GM21526 (cell line): ENCODE measurements around the gene AVL9.
A peak's percentile ranks its signal among the peaks of the same experiment; 100 is the strongest.

ENCODE experiments used
- ATAC-seq: cut with Tn5 transposase; IDR thresholded peaks from one replicate; pipeline ENCODE4 v1.9.1; 2021; ENCODE audit warnings: moderate library complexity; ENCODE audit not compliant: unreplicated experiment, low FRiP score

AVL9 gene

DNA sequence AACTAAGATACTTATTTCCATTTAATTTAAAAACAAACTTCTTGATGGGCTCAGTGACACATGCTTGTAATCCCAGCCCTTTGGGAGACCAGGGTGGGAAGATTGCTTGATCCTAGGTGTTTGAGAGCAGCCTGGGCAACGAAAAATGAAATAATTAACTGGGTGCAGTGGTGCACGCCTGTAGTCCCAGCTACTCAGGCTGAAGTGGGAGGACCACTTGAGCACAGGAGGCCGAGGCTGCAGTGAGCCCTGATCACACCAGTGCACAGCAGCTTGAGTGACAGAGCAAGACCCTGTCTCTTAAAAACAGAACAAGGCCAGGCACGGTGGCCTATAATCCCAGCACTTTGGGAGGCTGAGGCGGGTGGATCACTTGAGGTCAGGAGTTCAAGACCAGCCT is 37.4 kb downstream of the AVL9 start:
- no peak for ATAC-seq

DNA sequence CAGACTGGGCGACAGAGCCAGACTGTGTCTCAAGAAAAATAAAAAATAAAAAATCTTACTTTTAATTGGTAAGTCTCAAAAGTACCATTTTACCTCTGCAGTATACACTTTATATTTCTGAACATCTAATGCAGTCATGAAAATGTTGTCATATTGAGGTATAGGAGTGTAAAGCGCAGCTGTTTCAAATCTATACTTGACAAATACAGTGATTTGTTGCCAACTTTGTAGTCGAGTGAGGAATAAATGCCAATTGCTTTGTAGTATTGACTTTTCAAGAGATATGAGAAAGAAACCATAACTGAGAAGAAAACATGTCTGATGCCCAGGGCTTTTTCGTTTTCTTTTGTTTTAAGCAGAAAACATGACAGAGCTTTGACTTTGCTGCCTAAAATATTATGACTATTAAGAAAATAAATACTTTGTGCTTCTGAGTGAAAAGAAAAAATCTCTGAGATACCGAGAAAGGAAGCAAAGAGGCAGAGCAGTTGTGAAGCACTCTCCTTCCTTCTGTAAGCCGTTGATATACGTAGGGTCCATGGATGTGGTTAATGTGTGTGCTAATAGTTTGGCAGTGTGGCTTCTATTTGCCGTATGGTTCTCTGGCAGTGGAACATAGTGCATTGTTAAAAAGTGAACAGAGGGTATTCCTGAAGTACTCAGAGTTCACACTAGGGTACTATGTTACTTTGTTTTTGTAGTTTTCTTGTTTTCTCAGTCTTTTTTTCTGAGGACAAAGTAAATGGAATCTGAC is 38.2 kb downstream of the AVL9 start:
- ATAC-seq = no peak

DNA sequence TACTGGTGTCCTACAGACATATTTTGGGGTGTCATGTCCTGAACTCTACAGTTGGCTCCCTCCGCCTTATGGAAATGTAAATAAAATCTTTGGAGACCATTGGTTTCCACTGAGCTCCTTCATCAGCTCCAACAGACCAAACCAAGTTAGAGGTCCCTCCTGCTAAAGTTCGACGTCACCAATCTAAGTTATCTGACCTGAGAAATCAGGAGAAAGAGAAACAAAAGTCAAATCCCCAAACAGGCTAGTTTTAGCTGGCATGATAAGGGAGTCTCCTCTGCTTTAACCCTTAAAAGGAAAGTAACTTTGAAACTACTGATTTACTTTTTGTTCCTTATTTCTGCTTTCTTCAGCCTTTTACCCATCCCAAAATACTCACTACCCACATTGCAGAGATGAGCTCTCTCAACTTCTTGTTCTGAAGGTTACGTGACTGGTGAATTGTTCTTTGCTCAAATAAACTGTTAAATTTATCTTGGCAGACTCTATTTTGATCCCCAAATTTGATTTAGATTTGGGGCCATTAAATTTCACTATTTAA is 39.9 kb downstream of the AVL9 start:
- ATAC-seq = peak; percentile 63

DNA sequence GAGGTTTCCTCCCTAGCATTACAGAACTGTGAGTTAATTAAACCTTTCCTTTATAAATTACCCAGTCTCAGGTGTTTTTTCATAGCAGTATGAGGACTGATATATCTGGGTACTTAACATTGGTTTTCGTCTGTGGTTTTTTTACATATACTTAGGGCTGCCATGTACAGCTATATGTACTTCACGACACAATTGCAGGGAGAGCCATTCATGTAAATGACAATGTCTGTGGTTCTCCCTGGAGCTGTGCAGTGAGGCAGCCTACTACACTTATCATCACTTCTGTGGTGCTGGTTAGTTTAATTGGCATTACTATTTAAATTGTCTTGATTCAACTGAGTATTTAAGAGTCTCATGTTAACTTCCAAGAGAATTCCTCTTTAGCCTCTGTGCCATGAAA is 40.7 kb downstream of the AVL9 start:
- no peak for ATAC-seq

DNA sequence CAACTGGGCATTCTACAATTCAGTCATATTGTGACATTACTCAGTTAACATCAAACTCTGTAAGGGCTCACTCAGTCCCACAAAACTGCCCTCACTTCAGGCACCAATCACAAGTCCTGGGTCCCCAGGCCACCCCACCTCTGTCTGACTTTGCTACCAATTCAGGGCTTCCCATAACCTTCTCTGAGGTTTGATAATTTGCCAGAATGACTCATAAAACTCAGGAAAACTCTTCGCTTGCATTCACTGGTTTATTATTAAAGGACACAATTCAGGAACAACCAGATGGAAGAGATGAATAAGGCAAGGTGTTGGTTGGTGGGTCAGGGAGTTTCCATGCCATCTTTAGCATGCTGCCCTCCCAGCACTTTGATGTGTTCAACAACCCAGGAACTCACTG is 41.3 kb downstream of the AVL9 start:
- ATAC-seq = no peak

DNA sequence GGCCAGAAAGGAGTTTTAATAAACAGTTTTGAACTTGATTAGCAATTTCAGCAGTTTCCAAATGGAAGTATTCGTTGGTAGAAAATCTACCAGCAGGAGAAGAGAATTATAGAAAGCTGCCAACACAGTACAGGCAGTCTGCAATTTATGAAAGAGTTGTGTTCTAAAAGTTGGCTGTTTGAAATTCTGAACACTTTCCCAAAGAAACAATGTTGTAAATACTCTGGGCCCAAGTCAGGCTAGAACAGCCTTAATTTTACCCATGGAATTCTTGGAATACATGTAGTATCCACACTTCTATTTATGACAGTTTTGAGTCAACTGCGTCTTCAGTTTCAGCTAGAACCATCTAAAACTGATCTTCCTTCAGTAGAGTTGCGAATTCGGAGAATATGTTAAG is 42.5 kb downstream of the AVL9 start:
- ATAC-seq = no peak

DNA sequence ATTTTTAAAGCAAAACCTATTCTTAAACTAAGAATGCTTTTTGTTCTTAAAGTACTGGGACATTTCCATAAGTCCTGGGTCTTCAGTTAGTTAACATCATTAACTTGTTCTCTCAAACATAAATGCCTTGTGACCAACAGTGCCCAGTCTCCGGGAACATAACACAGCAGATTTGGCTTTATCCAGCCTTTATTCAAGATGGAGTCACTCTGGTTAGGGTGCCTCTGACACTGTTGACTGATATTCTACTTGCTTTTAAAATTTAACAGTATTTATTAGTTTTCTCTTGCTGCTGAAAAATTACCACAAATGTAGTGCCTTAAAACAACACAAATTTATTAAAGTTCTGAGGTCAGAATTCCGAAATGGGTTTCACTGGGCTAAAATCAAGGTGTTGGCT is 44.1 kb downstream of the AVL9 start:
- no peak for ATAC-seq

DNA sequence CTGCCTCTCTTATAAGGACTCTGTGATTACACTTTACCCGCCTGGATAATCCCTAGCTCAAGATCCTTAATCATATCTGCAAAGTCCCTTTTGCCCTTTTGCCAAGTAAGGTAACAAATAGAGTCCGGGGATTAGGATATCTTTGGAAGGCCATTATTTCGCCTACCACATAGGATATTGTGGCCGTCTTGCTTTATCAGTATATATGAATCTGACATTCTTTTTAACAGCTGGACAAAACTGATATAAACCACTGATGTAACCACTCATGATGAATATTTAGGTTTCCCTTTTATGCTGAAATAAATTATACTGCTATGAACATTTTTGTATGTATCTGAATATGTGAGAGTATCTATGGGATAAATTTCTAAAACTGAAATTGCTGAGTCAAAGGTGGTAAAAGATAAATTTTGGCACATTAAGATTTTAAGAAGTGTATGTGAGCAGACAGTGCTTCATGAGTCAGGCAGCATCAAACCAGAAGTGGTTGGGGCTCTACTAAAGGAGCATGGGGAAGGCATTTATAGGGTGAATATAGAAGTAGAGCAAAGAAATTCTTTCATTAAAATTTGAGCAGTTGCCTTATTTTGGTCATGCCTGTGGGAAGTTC is 44.7 kb downstream of the AVL9 start:
- ATAC-seq = no peak

DNA sequence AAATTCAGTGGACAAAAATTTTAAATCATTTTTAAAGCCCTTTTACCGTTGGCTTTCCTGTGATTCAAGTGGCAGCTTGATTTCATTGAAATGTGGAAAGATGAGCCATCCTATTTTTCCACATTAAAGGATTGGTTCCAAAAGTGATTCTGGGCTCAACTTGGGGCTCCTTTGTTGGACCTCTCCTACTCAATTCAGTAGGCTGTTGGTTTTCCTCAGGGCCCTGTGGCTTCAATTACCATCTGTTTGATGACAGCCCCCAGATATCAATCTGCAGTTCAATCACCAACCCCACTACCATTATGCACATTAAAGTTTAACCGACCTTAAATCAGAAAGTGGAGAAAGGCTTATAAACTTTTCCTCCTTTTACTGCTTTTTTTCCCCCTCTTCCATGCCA is 47.3 kb downstream of the AVL9 start:
- no peak for ATAC-seq

DNA sequence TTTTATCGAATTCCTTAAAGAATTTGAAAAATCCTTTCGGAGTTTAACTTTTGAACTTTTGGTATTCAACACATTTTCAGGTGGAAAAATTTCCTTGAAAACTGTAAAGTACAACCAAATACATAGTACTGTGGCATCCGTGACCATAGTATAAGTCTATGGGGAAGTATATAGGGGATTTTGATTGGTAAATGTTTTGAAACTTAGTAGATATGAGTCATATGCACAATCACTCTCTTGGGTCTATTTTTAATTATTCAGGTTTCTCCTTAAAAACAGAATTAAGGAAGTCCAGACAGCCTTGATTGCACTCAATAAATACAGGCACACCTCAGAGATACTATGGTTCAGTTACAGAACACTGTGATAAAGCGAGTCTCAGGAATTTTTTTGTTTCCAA is 64.2 kb downstream of the AVL9 start:
- ATAC-seq = no peak

DNA sequence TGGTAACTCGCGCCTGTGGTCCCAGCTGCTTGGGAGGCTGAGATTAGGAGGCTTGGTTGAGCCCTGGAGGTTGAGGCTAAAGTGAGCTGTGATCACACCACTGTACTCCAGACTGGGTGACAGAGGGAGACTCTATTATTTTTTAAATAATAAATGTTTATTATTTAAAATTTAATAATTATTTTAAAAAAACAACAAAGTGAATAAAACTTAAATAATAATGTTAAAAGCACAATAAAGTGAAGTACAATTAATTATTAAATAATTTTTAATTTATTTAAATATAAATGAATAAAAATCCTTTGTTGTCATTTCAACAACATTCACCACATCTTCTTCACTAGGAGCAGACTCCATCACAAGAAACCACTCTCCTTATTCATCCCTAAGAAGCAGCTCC is 64.8 kb downstream of the AVL9 start:
- ATAC-seq = no peak

DNA sequence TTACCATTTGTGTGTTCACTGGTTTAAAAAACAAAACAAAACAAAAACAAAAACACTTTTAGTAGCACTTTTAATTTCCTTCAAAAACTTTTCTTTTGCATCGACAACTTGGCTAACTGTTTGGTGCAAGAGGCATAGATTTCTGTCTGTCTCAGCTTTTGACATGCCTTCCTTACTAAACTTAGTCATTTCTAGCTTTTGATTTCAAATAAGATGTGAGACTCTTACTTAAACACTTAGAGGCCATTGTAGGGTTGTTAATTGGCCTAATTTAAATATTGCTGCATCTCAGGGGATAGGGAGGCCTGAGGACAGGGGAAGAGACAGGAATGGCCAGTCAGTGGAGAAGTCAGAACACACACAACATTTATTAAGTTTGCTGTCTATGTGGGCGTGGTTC is 66.3 kb downstream of the AVL9 start:
- ATAC-seq = no peak

DNA sequence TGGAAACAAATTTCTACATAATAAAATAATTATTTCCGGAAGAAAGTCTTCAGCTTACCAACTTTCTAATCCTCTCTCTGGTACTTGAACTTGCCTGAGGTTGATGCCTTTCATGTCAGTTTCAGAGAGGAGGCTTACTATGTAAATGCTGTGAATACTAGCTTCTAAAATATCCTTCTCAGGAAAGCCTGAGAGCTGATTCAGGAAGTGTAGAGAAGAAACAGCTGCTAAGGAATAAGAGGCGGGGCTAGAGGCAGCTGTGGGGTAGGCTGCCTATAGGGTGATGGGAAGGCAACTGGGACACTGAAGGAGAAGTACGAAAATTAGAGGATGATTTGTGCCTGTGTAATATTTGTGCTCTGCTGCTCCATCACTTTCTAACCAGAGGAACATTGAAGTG is 69.3 kb downstream of the AVL9 start:
- ATAC-seq = no peak

DNA sequence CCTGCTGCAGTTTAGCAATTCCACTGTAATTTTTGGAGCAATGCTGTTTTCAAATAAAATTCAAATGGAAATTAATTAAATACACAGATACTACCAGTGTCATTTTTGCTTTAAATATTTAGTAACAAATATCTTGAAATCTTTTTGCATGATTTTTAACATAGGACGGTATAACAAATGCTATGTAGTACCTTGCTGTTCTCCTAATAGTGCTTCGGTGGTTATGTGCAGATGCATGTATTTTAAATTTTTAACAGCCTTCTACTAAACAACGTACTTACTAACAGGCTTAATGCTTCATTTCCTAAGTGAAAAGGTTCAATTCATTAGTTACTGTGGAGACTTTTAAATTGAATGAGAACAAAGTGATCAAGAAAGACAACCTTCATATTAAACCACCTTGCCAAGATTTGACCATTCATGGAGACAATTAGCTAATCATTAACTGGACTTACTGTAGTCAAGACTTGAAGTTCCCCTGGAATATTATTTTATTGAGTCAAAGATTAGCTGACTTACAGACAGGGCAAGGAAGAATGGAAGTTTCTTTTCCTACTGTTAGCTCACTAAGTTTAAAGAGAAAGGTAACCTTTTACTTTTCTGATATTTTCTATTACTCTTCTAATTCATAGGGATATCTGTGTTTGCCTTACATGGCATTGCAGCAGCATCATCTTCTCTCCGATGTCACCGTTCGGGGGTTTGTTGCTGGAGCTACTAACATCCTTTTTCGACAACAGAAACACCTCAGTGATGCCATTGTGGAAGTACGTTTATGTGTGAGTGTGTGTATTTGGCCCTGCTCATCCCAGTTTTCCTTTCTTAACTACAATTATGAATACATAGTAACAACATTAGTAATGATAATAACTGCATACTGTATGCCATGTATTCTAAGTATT is 74.3 kb downstream of the AVL9 start:
- ATAC-seq = no peak

DNA sequence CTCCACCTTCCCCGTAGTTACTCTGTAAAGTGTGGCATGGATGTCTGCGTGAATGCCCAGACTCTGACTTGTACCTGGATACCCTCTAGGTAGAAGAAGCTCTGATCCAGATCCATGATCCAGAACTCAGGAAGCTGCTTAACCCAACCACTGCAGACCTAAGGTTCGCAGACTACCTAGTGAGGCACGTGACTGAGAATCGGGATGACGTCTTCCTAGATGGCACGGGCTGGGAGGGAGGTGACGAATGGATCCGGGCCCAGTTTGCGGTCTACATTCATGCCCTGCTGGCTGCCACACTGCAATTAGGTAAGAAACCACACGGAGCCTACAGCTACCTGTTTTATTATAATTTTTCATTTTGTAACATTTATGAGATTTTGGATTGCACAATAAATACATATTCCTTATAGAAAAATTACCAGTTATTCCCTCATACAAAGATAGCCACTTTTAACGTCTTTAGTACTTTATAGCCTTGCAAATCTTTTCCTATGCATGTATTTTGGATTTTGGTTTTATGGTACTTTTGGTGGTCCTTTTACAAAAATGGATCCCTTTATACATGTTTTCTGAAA is 77.9 kb downstream of the AVL9 start:
- ATAC-seq = no peak

DNA sequence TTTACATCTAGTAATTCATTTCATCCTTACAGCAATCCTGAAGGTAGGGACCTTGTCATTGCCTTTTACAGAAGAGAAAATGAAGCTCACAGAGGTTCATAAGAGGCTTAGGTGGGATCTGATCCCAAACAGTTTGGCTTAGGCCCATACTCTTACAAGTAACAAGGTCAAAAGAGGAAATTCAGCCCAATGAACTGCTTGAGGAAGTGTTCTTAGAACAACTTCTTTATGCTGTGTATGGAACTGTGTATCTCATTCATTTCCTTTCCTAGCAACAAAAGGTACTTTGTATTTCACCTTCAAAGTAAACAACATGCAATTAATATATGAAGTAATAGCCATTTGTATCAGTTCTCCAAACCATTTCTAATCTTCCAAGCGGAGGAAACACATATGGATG is 79.3 kb downstream of the AVL9 start:
- ATAC-seq = no peak

DNA sequence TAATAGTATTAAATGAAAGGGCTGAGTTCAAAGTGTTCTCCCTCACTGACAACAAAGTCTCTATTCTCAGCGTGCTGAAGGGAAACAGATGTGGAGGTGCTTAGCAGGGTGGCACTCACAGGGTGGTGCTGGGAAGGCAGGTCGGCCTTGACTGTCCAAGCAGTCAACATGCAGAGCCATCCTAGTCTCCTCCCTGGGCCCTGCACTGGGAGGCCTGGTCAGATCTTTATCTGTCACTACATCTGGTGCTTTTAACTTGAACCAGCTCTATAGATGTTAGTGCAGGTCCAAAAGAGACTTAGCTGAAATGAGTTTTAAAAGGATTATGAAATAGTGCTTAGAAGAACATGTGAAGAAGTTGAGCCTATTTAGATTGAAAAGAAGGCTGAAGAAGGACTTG is 82.1 kb downstream of the AVL9 start:
- ATAC-seq = no peak

DNA sequence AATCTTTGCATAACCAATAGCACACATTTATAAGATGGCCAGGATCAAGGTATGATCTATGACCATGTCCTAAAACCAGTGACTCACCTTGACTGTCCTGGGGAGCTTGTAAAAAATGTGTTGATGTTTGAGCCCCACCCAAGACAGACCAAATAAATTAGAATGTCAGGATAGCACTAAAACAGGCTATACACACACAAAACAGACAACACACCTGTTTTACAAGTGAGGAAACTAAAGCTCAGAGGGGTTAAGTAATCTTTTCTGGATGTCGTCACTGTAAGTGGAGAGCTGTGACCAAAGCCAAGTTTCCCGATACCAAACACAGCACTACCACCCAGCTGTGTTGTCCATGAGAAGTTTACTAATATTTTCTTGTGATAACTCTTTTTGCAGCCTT is 84.5 kb downstream of the AVL9 start:
- ATAC-seq = no peak

DNA sequence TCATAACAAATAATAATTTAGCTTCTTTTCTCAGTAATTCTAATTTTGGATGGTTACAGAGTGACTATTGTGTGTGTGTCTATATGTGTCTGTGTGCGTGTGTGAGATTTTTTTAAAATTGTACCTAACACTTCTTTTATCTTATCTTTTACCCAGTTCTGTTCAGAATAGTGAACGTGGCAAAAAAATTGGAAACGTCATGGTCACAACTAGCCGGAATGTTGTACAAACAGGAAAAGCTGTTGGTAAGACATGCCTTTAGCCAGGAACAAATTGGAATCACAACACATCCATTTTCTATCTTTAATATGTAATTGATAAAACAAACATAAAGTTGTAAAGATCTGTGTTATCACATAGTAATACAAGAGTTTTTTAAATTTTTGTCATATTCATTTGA is 85.4 kb downstream of the AVL9 start:
- no peak for ATAC-seq

DNA sequence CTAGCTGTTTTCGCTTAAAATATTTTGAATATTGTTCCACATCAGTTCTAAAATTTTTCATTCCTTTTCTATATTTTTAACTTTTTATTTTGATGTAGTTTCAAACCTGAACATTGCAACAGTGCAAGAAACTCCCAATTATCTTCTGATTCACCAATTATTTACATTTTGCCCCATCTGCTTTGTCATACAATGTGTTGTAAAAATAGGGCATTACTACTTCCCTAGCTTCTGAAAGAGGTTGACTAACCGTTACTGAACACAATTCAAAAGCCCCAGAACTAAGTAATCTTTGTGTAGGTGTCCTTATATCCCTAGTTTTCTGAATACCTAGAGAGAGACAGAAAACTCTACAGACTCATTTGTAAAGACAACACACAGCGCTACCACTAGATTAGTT is 86.7 kb downstream of the AVL9 start:
- ATAC-seq = no peak

DNA sequence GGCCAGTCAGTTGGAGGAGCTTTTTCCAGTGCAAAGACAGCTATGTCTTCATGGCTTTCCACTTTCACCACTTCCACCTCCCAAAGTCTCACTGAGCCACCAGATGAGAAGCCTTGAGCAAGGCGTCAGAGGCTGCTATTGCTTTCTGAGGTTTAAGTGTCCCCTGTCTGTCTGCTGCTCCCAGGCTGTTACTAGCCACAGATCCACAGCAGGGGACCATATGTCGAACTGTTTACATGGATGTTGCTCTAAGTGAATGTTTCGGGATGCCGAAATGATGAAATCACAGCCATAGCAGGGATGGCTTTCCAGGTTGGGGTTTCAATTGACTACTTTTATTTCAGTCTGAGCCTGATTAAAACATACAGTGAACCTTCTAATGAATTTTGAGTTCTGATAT is 88.5 kb downstream of the AVL9 start:
- no peak for ATAC-seq
